Measurements from ENCODE around the gene RBM25.
"Not testable (repeated sequence)": the region's sequence is repeated elsewhere in the genome, so short reads cannot be mapped to it uniquely, and the experiment has no call there.

RBM25 gene

GRCh38 chr14:73168691-73169090, 110.4 kb downstream of the RBM25 start:
- no peak for DNase-seq (ENCODE audit: low spot score)

GRCh38 chr14:73169855-73170254, 111.5 kb downstream of the RBM25 start:
- not testable (repeated sequence) for DNase-seq (ENCODE audit: low spot score)

- DNase-seq (ENCODE audit: low spot score) = no peak
These were observed 112.4 kb downstream of the RBM25 start for GRCh38 chr14:73170686-73171085.

- no peak for DNase-seq (ENCODE audit: low spot score)
These were observed 114.2 kb downstream of the RBM25 start for GRCh38 chr14:73172500-73172899.

- DNase-seq (ENCODE audit: low spot score) = peak; percentile 60
These were observed 114.9 kb downstream of the RBM25 start for GRCh38 chr14:73173092-73173735.
